HS-27A (cell line): ENCODE results near the gene BBOF1.
A peak's percentile ranks its signal among the peaks of the same experiment; 100 is the strongest.

Source experiments
- DNase-seq: peaks from one replicate; pipeline ENCODE4 v3.0.0-alpha.2; 2012; ENCODE audit warnings: low read depth, missing footprints

The BBOF1 gene

DNA sequence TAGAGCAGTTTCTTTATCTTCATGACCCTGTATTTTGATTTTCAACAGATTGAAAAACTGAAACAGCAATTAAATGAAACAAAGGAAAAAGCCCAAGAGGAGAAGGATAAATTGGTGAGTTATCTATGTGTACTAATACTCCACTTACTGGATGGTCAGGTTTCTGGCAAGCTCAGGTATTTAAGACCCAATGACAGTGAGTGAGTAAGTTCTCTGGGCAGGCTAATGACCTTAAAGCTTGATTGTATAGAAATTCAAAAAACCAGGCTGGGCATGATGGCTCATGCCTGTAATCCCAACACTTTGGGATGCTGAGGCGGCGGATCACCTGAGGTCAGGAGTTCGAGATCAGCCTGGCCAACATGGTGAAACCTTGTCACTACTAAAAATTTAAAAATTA, 10.0 kb downstream of the BBOF1 start:
- no peak for DNase-seq

DNA sequence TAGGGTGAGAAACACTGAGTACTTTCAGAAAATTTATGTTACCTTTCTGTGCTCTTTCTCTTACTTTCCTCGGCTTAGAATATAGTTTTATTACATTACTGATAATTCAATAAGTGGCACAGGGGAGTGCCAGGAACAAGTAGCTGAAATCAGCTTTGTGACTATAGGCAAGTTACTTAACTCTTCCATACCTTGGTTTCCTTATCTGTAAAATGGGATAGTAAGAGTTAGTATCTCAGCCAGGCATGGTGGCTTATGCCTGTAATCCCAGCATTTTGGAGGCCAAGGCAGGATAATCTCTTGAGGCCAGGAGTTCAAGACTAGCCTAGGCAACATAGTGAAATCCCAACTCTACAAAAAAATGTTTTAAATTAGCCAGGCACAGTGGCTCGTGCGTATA, 15.4 kb downstream of the BBOF1 start:
- no peak for DNase-seq

DNA sequence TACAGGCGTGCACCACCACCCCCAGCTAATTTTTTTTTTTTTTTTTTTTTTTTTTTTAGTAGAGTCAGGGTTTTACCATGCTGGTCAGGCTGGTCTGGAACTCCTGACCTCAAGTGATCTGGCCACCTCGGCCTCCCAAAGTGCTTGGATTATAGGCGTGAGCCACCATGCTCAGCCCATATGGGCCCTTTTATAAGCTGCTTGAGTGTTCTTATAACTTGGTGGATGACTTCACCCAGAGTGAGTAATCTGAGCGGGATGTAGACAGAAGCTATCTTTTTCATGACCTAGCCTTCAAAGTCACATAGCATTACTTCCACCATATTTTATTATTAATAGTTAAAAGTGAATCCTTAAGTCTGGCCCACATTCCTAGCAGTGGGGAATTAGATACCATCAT, 16.4 kb downstream of the BBOF1 start:
- DNase-seq = no peak

DNA sequence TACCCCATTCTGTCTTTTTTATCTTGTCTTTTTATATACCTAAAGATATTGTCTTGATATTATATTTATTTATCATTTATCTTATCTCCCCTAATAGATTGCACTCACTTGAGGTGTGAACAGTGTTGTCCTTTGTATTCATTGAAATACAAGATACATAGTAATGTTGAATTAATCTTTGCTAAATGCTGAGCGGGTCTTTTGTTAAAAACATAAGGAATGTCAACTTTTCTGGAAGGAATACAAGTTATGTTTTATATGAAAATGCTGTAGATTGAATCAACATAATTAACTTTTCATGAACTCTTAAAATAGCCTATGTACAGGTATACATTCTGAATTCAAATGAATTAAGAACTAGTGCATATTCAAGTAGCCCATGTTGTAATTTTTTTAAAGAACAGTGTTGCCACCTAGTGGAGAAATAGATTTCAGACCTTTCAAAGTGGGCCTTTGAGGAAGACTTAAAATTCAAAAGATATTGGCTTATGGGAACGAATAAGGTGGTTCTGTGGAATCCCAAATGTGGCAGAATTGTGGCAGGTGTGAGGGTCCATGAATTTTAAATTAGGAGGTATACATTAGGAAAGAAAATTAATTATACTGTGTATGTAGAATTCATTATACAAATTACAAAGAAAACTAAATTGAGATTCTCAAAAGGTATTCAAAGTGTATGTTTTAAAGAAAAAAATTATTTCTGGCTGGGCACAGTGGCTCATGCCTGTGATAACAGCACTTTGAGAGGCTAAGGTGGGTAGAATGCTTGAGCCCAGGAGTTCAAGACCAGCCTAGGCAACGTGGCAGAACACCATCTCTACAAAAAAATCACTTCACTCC, 19.1 kb downstream of the BBOF1 start:
- no peak for DNase-seq

DNA sequence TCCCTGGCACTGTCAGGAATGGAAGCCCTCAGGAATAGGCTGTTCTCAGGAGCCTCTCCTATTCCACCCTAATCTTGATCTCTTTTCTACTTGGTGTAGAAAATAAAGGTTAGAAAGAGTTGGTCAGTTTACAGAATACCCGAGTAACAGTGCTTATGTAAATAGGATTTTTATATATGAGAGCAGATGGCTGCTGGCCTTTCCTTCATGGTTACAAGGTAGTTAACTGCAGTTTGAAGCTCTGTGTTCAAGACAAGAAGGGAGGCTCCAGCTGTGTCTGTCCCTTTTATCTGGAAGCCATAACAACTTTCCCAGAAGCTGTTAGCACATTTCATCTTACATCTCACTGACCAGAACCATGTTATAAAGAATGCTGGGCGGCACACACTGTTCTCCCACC, 23.1 kb downstream of the BBOF1 start:
- DNase-seq = no peak

DNA sequence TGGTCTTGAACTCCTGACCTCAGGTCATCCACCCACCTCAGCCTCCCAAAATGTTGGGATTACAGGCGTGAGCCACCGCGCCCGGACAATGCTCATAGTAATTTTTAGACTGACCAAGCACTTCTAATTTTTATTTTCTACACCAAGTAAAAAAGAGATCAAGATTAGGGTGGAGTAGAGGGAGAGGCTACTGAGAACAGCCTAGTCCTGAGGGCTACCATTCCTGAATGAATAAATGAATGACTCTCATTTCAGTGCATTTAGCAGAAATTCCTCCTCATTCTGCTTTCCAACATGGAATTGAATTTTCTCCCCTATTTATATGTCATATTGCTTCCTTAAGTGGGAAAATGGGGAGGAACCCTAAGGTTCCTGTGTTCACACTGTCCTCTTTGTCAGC, 26.4 kb downstream of the BBOF1 start:
- DNase-seq = no peak

DNA sequence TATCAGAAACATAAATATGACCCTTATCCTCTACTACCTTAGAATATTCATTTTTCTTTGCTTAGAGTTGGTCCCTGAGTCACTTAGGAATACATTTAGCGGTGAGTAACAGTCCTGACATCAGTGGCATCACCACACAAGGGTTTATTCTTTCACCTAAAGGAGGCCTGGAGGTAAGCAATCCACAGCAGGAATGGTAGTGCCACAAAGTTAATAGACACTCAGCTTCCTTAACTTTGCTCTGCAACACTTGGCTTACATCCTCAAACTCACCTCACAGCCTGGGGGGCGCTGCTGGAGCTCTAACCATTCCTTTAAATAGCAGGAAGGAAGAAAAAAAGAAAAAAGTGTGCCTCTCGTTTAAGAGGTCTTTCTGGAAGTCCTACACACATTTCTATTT, 29.1 kb downstream of the BBOF1 start:
- DNase-seq = no peak

DNA sequence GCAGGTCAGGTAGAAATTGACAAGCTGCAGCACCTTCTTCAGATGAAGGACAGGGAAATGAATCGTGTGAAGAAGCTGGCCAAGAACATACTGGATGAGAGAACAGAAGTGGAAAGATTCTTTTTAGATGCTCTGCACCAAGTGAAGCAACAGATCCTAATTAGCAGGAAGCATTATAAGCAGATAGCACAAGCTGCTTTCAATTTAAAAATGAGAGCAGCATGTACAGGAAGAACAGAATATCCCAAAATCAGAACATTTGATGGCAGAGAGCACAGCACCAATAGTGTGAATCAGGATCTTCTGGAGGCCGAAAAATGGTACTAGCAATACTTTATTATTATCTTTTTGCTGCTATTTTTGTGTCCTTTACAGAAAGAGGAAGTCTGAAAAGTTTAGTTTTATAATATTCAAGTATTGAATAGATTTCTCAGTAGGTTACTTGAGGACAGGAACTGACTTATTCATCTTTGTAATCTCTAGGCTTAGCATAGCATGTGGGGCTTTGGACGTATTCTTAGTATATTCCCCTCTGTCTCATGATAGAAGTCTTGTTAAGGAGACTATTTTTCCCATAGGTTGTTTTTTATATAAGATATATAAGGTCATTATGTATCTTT, 30.8 kb downstream of the BBOF1 start:
- no peak for DNase-seq

DNA sequence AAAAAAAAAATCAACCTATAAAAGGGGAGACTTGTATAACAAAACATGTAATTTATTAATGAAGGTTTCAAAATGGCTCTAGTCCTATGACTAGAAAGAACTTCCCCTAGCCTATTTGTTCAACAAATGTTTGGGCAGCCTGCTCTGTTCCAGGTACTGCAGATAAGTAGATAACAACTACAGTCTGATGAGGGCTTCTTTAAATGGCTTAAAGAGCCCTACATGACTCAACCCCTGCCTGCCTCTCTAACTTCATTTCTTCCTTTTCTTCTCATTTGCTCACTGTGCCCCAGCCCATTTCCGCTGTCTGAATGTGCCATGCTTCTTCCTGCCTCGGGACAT, 43.6 kb downstream of the BBOF1 start:
- no peak for DNase-seq

DNA sequence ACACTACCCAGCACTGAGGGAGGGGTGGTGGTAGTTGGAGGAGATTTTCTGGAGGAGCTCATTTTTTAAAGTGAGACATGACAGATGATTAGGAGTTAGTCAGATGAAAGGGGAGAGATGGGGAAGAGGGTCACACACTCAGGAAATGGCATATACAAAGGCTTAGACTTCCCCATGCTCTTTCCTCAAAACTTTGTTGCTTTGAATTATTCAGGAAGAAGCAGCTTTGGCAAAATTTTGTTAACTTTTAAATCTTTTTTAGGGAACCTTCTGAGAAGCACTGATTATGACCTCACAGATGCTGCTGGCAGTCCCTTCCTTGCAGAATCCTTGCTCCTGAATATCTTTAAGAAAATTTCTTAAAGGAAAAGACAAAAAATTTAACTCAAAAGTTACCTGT, 45.3 kb downstream of the BBOF1 start:
- no peak for DNase-seq

DNA sequence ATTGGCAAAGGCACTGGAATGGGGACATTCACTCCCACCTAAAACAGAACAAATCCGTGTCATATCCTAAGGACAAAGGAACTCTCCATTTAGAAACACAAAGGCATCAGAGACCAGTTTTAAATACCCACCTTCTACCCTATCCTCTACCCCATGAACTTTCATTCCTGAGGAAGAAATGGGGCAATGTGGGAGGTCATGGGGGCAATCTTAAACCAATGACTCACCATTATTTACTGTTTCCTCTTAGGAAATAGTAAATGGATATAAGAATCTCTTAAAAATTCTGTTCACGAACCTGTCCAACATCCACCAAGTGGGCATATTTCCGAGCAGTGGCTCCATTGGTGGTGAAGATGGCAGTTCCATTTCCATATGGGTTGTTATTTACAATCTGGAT, 45.7 kb downstream of the BBOF1 start:
- no peak for DNase-seq

DNA sequence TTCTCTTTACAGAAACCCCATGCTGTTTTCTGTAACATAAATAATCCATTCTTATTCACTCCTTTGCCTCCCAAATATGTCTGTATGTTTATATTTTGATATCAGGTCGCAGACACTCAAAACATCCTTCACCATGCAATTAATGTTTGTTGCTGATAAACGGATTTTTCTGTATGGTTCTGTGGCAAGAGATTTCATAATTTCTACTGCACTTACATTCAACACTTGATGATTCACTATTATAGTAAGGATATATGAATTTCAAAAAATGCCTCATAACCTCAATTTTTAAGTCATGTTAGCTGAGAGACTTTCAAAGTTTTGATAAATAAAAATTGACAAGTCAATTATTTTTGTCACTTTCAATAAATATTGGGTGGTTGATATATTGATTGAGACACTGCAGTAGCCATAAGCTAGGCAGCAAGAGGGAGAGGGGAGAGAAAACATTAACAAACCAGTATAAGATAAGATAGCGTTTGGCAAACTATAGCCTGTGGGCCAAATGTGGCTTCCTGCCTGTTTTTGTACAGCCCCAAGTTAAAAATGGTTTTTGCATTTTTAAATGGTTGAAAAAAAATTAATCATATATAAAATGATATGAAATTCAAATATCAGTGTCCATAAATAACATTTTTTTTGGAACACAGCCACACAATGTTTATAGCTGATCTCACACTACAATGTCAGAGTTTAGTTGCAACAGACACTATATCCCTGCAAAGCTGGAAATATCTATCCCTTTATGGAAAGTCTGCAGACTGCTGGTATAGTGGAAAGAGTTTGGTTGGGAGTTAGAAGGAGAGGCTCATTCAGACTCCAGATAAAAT, 46.8 kb downstream of the BBOF1 start:
- DNase-seq = no peak

DNA sequence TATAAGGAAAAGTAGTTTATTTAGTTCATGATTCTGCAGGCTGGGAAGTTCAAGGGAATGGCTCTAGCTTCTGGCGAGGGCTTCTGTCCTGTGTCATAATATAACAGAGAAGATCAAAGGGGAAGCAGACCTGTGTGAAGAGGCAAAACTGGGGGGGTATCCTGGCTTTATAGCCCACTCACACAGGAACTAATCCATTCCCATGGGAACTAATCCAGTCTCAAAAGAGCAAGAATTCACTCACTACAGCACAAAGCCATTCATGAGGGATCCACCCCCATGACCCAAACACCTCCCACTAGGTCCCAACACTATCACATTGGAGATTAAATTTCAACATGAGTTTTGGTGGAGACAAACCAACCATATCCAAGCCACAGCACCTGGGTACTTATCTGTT, 58.3 kb downstream of the BBOF1 start:
- DNase-seq = no peak

DNA sequence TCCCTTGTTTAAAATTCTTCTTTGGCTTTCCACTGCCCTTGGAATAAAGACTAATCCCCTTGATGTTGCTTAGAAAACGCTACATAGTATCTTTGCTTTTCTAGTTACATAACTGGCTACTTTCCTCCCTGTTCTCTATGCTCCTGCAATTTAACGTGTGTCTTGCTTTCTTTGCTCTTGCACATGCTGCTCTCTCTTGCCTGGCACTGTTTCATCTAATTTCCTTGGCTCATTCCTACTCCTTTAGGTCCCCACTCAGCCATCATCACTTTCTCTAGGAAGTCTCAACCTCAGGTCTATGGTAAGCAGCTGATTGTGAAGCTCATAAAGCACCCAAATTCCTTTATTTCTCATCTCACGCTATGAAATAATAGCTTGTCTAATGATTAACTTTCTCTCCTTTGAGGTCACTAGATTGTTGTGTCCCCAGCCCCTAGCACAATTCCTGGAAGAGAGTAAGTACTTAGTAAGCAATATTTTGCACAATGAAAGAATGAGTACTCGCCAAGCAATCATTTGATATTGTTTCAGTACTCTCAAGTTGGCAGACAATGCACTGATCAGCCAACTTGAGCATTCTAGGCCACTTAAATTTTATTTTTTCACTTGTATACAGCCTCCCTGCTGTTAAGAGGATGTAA, 61.8 kb downstream of the BBOF1 start:
- no peak for DNase-seq

DNA sequence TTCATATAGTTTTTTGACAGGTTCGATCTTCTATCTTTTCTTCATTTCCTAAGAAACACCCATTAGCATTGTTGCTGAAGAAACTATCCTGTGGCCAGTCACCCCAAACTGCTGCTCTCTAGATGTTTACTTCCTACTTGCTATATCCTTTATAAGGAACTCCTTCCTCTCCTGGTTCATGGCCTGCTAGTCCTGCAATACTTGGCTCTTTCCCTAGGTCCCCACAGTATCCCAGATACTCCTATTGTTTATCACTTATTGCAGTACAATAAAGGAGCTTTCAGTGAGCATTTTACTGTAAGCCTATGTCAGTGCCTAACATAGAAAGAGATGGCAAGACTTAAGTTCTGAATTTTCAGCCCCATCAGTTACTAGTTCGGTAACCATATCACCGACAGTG, 62.3 kb downstream of the BBOF1 start:
- DNase-seq = no peak

DNA sequence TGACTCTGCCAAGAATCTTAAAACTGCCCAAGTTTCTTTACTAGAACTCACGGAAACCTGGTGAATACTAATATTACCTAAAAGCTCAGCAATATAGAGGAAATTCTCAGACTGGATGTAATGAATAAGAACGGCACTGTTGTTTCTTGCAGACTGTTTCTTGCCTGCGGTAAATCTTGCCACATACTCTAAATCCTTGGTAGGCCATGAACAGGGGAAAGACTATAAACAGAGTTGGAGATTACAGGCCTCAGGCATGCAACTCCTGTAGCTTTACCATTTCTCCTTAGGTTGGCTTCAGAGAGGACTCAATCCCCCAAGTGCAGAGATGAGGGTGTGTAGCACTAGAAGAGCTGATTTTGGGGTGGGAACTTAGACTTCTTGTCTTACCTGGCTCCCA, 64.0 kb downstream of the BBOF1 start:
- DNase-seq = no peak

DNA sequence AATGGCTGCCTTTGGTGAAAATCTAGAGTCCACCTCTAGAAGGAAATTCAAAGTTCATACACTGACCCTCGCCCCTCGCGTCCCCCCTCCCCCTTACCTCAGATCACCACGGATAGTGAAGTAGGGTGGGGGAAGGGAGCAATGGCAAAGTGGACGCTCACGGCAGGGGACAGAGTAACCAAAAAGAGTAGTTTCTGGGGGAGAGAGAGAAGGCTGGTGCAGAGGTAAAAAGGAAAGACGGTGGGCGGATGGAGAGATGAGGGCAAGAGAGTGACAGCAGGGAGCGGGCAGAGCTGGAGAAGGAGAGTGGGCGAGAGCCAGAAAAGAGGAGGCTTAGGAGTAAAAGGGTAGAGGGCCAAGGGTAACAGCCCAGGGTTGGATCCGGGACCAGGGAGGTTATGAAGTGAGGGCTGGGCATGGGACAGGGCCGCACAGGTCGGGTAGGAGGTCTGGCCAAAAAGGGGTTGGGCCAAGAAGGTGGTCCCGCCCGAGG, 64.7 kb downstream of the BBOF1 start:
- no peak for DNase-seq

DNA sequence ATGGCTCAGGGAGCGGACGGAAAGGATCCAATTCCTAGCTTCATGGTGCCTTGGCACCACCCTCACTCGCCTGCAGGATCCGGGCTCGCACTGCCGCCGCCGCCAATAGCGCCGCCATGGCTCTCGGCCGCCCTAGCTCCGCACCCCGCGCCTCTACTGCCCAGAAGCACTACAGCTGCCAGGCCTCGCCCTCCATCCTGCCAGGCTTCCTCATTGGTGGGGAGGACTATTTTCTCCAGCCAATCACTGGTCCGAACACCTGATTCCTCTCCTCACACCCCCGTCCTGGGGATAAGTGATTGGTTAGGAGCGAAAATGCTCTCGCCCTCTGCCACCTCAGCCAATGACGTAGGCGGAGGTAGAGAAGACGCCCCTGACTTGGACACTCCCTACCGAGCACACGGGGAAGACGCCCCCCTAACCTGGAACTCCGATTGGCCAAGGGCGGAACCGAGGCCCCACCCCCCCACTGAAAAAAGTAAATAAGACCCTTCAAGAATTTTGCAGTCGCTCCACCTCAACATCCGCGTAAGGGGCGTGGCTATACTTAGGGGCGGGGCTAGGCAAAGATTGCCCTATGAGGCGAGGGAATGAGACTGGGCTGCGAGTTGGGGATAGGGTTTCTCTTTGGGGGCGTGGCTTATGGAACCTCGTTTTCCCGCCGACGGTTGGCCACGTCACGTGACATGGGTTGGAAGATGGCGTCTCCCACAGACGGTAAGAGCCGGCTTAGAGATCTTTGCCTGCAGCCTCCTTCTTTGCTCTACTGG, 65.3 kb downstream of the BBOF1 start, which contains the start of the genes ALDH6A1 and LIN52:
Gene ALDH6A1, minus strand, starts transcription at position 177 of the 770 bp plus-strand sequence. Its CDS starts 59 bp downstream, at position 118.
Gene LIN52, plus strand, starts transcription at position 680 of the 770 bp plus-strand sequence. Its CDS starts 19 bp downstream, at position 699.
- peak; percentile 99 for DNase-seq

DNA sequence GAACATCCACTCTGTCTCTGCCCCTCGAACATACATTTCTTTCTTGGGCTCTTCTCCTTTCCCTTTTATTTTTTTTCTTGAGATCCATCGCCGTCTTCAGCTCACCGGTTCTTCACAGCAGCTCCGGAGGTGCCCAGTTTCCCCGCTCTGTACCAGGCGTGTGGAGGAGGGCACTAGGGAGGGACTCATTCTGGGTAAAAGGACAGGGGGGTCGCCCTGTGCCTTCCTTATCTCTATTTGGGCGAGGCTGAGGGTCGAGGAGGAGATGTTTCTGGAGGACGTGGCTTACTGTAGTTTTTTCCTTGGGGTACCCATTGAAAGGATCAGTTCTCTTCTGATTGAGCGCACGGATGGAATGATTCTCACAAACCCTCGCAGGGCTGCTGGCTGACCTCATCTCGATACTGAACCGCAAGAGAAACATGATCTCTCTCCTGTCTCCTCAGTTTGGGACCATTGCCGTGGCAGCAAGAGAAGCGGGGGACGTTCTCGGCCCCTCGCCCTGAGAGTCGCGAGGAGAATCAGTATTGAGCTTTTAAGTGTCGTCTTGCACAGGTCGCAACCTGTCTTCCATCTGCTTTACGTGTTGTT, 66.0 kb downstream of the BBOF1 start:
- DNase-seq = no peak

DNA sequence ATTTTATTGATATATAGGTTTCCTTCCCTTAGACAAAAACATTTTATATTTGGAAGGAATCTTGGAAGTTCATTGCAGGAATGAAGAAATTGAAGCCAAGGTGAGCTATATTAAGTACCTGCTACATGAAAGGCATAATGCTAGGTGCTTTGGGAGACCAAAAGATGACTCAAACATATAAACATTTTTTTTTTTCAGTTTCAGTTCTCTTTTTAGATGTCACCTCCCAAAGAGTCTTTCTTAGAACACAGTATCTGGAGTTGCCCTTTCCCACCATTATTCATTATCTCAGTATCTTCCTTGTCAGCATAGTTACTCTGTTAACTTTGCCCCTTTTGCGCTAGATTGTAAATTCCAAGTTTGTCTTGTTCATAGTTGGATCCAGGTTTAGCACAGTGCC, 66.7 kb downstream of the BBOF1 start:
- DNase-seq = no peak
